H1 (cell line): Measurements from ENCODE around the gene RELL1. TPM values are rescaled to one million over a fixed set of nuclear protein-coding genes. Genes with fewer than 3 reads are reported as not detected.

ENCODE experiments used
- CTCF ChIA-PET: fragments of 300-600 bp; sonication (Branson Sonifier 250); formaldehyde crosslinking; loops from one replicate; lab custom pipeline; 2021; ENCODE audit not compliant: partially characterized antibody; lab: Charles Lee
- POLR2A ChIA-PET: fragments of 300-600 bp; sonication (Branson Sonifier 250); formaldehyde crosslinking; loops from one replicate; lab custom pipeline; 2021; ENCODE audit warnings: inconsistent platforms; ENCODE audit not compliant: partially characterized antibody; lab: Charles Lee
- DNase-seq, 2 experiments: peaks; one replicate each; pipeline versions ENCODE4 v3.0.0 to v3.0.0-alpha.2; 2010 to 2022; ENCODE audit warnings: low spot score in 2 of 2, low read depth in 1 of 2, mixed read lengths in 1 of 2
- FAIRE-seq: peaks from 2 replicates; lab custom pipeline; 2011; peaks lifted over from hg19 to GRCh38; lab: Jason Lieb, UNC
- H2AFZ ChIP-seq: 2 replicates; pipeline ENCODE4 v1.8.1; 2012; ENCODE audit warnings: low read length, inconsistent platforms
- H2AK5ac ChIP-seq: 2 replicates; pipeline ENCODE4 v1.6.1; 2013; ENCODE audit warnings: low read depth, low read length
- H2BK120ac ChIP-seq: replicated peaks from 2 replicates; pipeline ENCODE3; 2013; ENCODE audit warnings: low read depth, low read length, inconsistent platforms
- H2BK12ac ChIP-seq: 2 replicates; pipeline ENCODE4 v1.6.1; 2013; ENCODE audit warnings: low read depth, low read length
- H2BK15ac ChIP-seq: 2 replicates; pipeline ENCODE4 v1.6.1; 2013; ENCODE audit warnings: low read length
- H2BK20ac ChIP-seq: 2 replicates; pipeline ENCODE4 v1.6.1; 2013; ENCODE audit warnings: low read length
- H2BK5ac ChIP-seq: 2 replicates; pipeline ENCODE4 v1.6.1; 2013; ENCODE audit warnings: low read depth, low read length
- H3K14ac ChIP-seq: 2 replicates; pipeline ENCODE4 v1.6.1; 2013; ENCODE audit warnings: inconsistent platforms; ENCODE audit not compliant: insufficient read length
- H3K18ac ChIP-seq: 2 replicates; pipeline ENCODE4 v1.6.1; 2013; ENCODE audit warnings: low read length; ENCODE audit errors: extremely low read depth
- H3K23ac ChIP-seq: 2 replicates; pipeline ENCODE4 v1.6.1; 2013; ENCODE audit warnings: inconsistent platforms; ENCODE audit not compliant: insufficient read length
- H3K23me2 ChIP-seq: 2 replicates; pipeline ENCODE4 v1.6.1; 2013; ENCODE audit warnings: low read depth, low read length
- H3K27ac ChIP-seq: 2 replicates; pipeline ENCODE4 v1.6.1; 2011; ENCODE audit warnings: low read depth, low read length, inconsistent platforms
- H3K27me3 ChIP-seq, 4 experiments: replicated peaks in 1 of 4; 1 replicate in 1 of 4; 2 replicates in 3 of 4; pipeline versions ENCODE4 v1.6.1 to v1.8.1; 2011 to 2013; ENCODE audit warnings: low read length in 3 of 4, mild to moderate bottlenecking in 3 of 4, inconsistent platforms in 2 of 4, mixed read lengths in 2 of 4, moderate library complexity in 1 of 4; ENCODE audit not compliant: control insufficient read depth in 3 of 4, insufficient read depth in 3 of 4; ENCODE audit errors: extremely low read depth in 1 of 4
- H3K36me3 ChIP-seq, 4 experiments: 2 replicates each; pipeline versions ENCODE4 v1.6.1 to v1.8.1; 2011 to 2013; ENCODE audit warnings: mild to moderate bottlenecking in 4 of 4, low read length in 3 of 4, moderate library complexity in 2 of 4, control low read depth in 1 of 4, inconsistent platforms in 1 of 4; ENCODE audit not compliant: insufficient read depth in 4 of 4, control insufficient read depth in 2 of 4
- H3K4ac ChIP-seq: replicated peaks from 2 replicates; pipeline ENCODE3; 2013; ENCODE audit warnings: low read length, low read depth, mixed read lengths, inconsistent platforms; ENCODE audit not compliant: insufficient read length
- H3K4me1 ChIP-seq, 4 experiments: replicated peaks in 1 of 4; 1 replicate in 1 of 4; 2 replicates in 3 of 4; pipeline versions ENCODE4 v1.6.1 to v1.8.1; 2011 to 2013; ENCODE audit warnings: low read length in 3 of 4, inconsistent platforms in 2 of 4, mixed read lengths in 1 of 4; ENCODE audit not compliant: insufficient read depth in 4 of 4, control insufficient read depth in 3 of 4
- H3K4me2 ChIP-seq, 2 experiments: 2 replicates each; pipeline versions ENCODE4 v1.6.1 to v1.8.1; 2011 to 2013; ENCODE audit warnings: low read depth in 2 of 2, low read length in 2 of 2, control low read depth in 1 of 2, inconsistent platforms in 1 of 2, mild to moderate bottlenecking in 1 of 2; ENCODE audit not compliant: insufficient read depth in 1 of 2
- H3K4me3 ChIP-seq, 4 experiments: fragments of 200-600, 300-600 bp in 1 of 4; sonication (generic), shearing (Covaris generic), sonication (Bioruptor Twin) in 1 of 4; 2 replicates each; pipeline versions ENCODE4 v1.5.1 to v1.8.1; 2011 to 2016; ENCODE audit warnings: low read length in 4 of 4, low read depth in 3 of 4, control low read depth in 2 of 4, inconsistent platforms in 2 of 4, mild to moderate bottlenecking in 2 of 4, mixed read lengths in 1 of 4, moderate library complexity in 1 of 4; ENCODE audit not compliant: insufficient read depth in 2 of 4; ENCODE audit errors: extremely low read depth in 1 of 4
- H3K56ac ChIP-seq: replicated peaks from 2 replicates; pipeline ENCODE3; 2013; ENCODE audit warnings: low read depth, mild to moderate bottlenecking, mixed read lengths, low read length, inconsistent platforms; ENCODE audit not compliant: insufficient read length
- H3K79me1 ChIP-seq: 2 replicates; pipeline ENCODE4 v1.6.1; 2013; ENCODE audit warnings: low read depth, low read length, control low read depth
- H3K79me2 ChIP-seq, 2 experiments: 2 replicates each; pipeline versions ENCODE4 v1.6.1 to v1.8.1; 2012 to 2013; ENCODE audit warnings: low read length in 2 of 2, mild to moderate bottlenecking in 2 of 2, inconsistent platforms in 1 of 2; ENCODE audit not compliant: insufficient read depth in 2 of 2, control insufficient read depth in 1 of 2
- H3K9ac ChIP-seq, 4 experiments: replicated peaks in 1 of 4; 1 replicate in 1 of 4; 2 replicates in 3 of 4; pipeline versions ENCODE4 v1.6.1 to v1.8.1; 2011 to 2013; ENCODE audit warnings: low read depth in 3 of 4, low read length in 3 of 4, control low read depth in 2 of 4, mild to moderate bottlenecking in 2 of 4, moderate library complexity in 2 of 4, inconsistent platforms in 1 of 4; ENCODE audit errors: extremely low read depth in 1 of 4
- H3K9me3 ChIP-seq, 2 experiments: 2 replicates each; pipeline versions ENCODE4 v1.6.1 to v1.8.1; 2012 to 2013; ENCODE audit warnings: mild to moderate bottlenecking in 2 of 2, moderate library complexity in 2 of 2, control low read depth in 1 of 2, inconsistent platforms in 1 of 2, low read depth in 1 of 2, low read length in 1 of 2, mixed read lengths in 1 of 2; ENCODE audit not compliant: insufficient read depth in 2 of 2
- H4K20me1 ChIP-seq, 2 experiments: replicated peaks in 1 of 2; 2 replicates each; pipeline versions ENCODE3 to v1.8.1; 2011 to 2013; ENCODE audit warnings: inconsistent platforms in 2 of 2, low read length in 2 of 2, mild to moderate bottlenecking in 1 of 2; ENCODE audit not compliant: insufficient read depth in 2 of 2, control insufficient read depth in 1 of 2
- H4K5ac ChIP-seq: 2 replicates; pipeline ENCODE4 v1.6.1; 2013; ENCODE audit warnings: low read length, low read depth, mixed read lengths, inconsistent platforms; ENCODE audit not compliant: insufficient read length
- H4K8ac ChIP-seq: 2 replicates; pipeline ENCODE4 v1.8.0; 2013; ENCODE audit warnings: mild to moderate bottlenecking, moderate library complexity, low read length, inconsistent platforms; ENCODE audit not compliant: insufficient read depth; ENCODE audit errors: extremely low read depth
- H4K91ac ChIP-seq: replicated peaks from 2 replicates; pipeline ENCODE3; 2013; ENCODE audit warnings: low read length, mixed read lengths, inconsistent platforms; ENCODE audit not compliant: insufficient read length
- E2F6 ChIP-seq: IDR thresholded peaks from 2 replicates; pipeline ENCODE4 v1.6.1; 2012; ENCODE audit warnings: inconsistent platforms
- EGR1 ChIP-seq: IDR thresholded peaks from 2 replicates; pipeline ENCODE4 v1.6.1; 2011; ENCODE audit warnings: low read depth, low read length, borderline replicate concordance
- GTF2F1 ChIP-seq: IDR thresholded peaks from 2 replicates; pipeline ENCODE4 v1.6.1; 2012; ENCODE audit warnings: low read depth, low read length, improper control_type of control experiment, borderline replicate concordance
- HDAC2 ChIP-seq, 2 experiments: fragments of 300-600 bp in 1 of 2; sonication (generic) in 1 of 2; IDR thresholded peaks; 2 replicates each; pipeline ENCODE4 v1.6.1; 2011 to 2012; ENCODE audit warnings: low read depth in 2 of 2, low read length in 2 of 2, mild to moderate bottlenecking in 2 of 2, moderate library complexity in 2 of 2, borderline replicate concordance in 1 of 2, inconsistent platforms in 1 of 2
- POLR2A ChIP-seq, 2 experiments: IDR thresholded peaks; 1 replicate in 1 of 2; 2 replicates in 1 of 2; pipeline ENCODE4 v1.6.1; 2011; ENCODE audit warnings: low read depth in 2 of 2, low read length in 2 of 2, mild to moderate bottlenecking in 2 of 2; ENCODE audit errors: control extremely low read depth in 1 of 2
- POU5F1 ChIP-seq: IDR thresholded peaks from 2 replicates; pipeline ENCODE4 v1.6.1; 2011; ENCODE audit warnings: low read depth, mild to moderate bottlenecking, low read length, moderate library complexity
- RNF2 ChIP-seq: fragments of 200-900, 300-1000 bp; sonication (generic); IDR thresholded peaks from 2 replicates; pipeline ENCODE4 v1.7.1; 2016; ENCODE audit warnings: borderline replicate concordance, low read depth, mild to moderate bottlenecking, antibody characterized with exemption, low read length; ENCODE audit not compliant: poor library complexity, severe bottlenecking; ENCODE audit errors: missing control alignments
- RXRA ChIP-seq: IDR thresholded peaks from 2 replicates; pipeline ENCODE4 v1.6.1; 2011; ENCODE audit warnings: low read depth, mild to moderate bottlenecking, low read length, moderate library complexity; ENCODE audit not compliant: insufficient read depth
- SIRT6 ChIP-seq: IDR thresholded peaks from one replicate; pipeline ENCODE4 v1.7.1; 2012; ENCODE audit warnings: low read length, inconsistent platforms
- SUZ12 ChIP-seq: fragments of 200-600 bp; sonication (generic); IDR thresholded peaks from 2 replicates; pipeline ENCODE4 v1.6.1; 2012; ENCODE audit warnings: mild to moderate bottlenecking, inconsistent platforms, low read length, moderate library complexity, mixed read lengths
- TBP ChIP-seq: IDR thresholded peaks from 2 replicates; pipeline ENCODE4 v1.6.1; 2011; ENCODE audit warnings: low read depth, low read length, improper control_type of control experiment
- WGBS, 2 experiments: shearing (Covaris generic) in 1 of 2; methylation state at CpG; one replicate each; pipeline versions ENCODE4 v1.1.6 to v1.1.7; 2013 to 2015; ENCODE audit warnings: low lambda C conversion rate in 2 of 2, mixed read lengths in 2 of 2, inconsistent platforms in 1 of 2, low coverage in 1 of 2, missing lambda C conversion rate in 1 of 2; ENCODE audit not compliant: insufficient replicate concordance in 2 of 2, insufficient coverage in 1 of 2, insufficient read length in 1 of 2; ENCODE audit errors: extremely low coverage in 1 of 2, missing lambda C conversion rate in 1 of 2; 5-methylcytosine and 5-hydroxymethylcytosine counted together
- polyA plus RNA-seq, 7 experiments: library from polyadenylated mRNA; depleted of rRNA in 3 of 7; stranded (reverse) in 5 of 7; unstranded in 2 of 7; fragments of >200 nt in 5 of 7; fragments of 200-250 nt in 2 of 7; gene quantifications; 1 replicate in 5 of 7; 2 replicates in 1 of 7; 4 replicates in 1 of 7; pipeline versions ENCODE4 v1.2.1 to v1.2.3, GENCODE V29; 2011 to 2013; ENCODE audit warnings: missing spikeins in 2 of 7, mixed read lengths in 2 of 7
- total RNA-seq: library from RNA; stranded (reverse); fragmentation: NEBNext Ultra II Directional; extraction: Animal tissue kit (Norgen Biotek cat#: 25700); gene quantifications from 2 replicates; pipeline ENCODE4 v1.2.1, GENCODE V29; 2021

The RELL1 gene
- total and polyA plus RNA-seq, 2 of the 8 experiments (the other 6 are each of a cell fraction or from before 2014, with no cell fraction given), result 2.1 to 14.1 TPM

GRCh38 chr4:37687194-37687562 lies 1.0 kb upstream of the RELL1 start:
- CTCF ChIA-PET, result interaction anchor here (1.0 to 2.3 kb wide), 3 partner anchors 9 to 115 kb away, joined by 3 to 5 read pairs (median 3); no protein-coding TSS in a partner anchor
- TF ChIP-seq POLR2A (IDR thresholded peaks at IDR 0.05; ENCODE audit: control extremely low read depth in 1 of 2, low read depth in 2 of 2, low read length in 2 of 2), result no peak
- no peak for TF ChIP-seq TBP
- no peak for TF ChIP-seq POU5F1
- TF ChIP-seq RXRA, result no peak
- no peak for TF ChIP-seq HDAC2 (IDR thresholded peaks at IDR 0.05; ENCODE audit: borderline replicate concordance in 1 of 2, low read depth in 2 of 2, low read length in 2 of 2)
- TF ChIP-seq RNF2, result no peak
- no peak for TF ChIP-seq SIRT6
- TF ChIP-seq EGR1, result no peak
- no peak for TF ChIP-seq E2F6
- no peak for TF ChIP-seq GTF2F1
- TF ChIP-seq SUZ12, result no peak

More at GRCh38 chr4:37687194-37687562, 1.0 kb upstream of the RELL1 start:
- no peak overlapping the region for H2BK5ac ChIP-seq
- no peaks in the 10 kb centered on the region for H3K79me2 ChIP-seq
- H3K18ac ChIP-seq, result no peak overlapping the region
- peak overlapping the region; percentile 18; the same call in 1 of the 2 replicates for H2BK12ac ChIP-seq
- H3K23me2 ChIP-seq, result peaks cover 5% of the 10 kb centered on the region; the same call in 1 of the 2 replicates
- no peak overlapping the region for H3K4ac ChIP-seq
- no peak overlapping the region for H4K5ac ChIP-seq
- H4K8ac ChIP-seq, result 0 out of 2 replicates have a peak overlapping the region, but pooled peaks have one; percentile 22
- no peaks in the 10 kb centered on the region for H3K36me3 ChIP-seq
- no peak overlapping the region for H3K27ac ChIP-seq
- no peaks in the 10 kb centered on the region for H3K79me1 ChIP-seq
- H4K91ac ChIP-seq, result no peak overlapping the region
- no peak for FAIRE-seq
- H2AK5ac ChIP-seq, result no peak overlapping the region
- H3K4me1 ChIP-seq, result peaks cover 2 to 12% (median 6%) of the 10 kb centered on the region in 4 experiments; a peak in 5 of 7 replicates
- peaks cover 0 to 13% (median 7%) of the 10 kb centered on the region in 4 experiments; a peak in 5 of 7 replicates for H3K27me3 ChIP-seq
- no peak overlapping the region for H2BK15ac ChIP-seq
- no peak overlapping the region for H3K14ac ChIP-seq
- peak overlapping the region; percentile 50 to 90 (median 72) for H3K4me3 ChIP-seq
- peak overlapping the region in 2 of 4 experiments; percentile 25 to 53; a peak in 2 of 7 replicates for H3K9ac ChIP-seq
- H2AFZ ChIP-seq, result 0 out of 2 replicates have a peak overlapping the region, but pooled peaks have one; percentile 3
- H2BK120ac ChIP-seq, result peak overlapping the region; percentile 24
- peaks cover 0 to 1% of the 10 kb centered on the region in 2 experiments for H4K20me1 ChIP-seq
- WGBS, 2 experiments, result 62% methylated on average over 9 of the region's 9 CpGs; no CpG with 5 or more reads in 1 of the 2 experiments
- POLR2A ChIA-PET, result interaction anchor here (1.0 kb wide), 1 partner anchor 117 kb away, joined by 3 read pairs; no protein-coding TSS in a partner anchor
- H2BK20ac ChIP-seq, result no peak overlapping the region
- H3K4me2 ChIP-seq, result peak overlapping the region; percentile 69 to 83
- no peak overlapping the region for H3K56ac ChIP-seq
- H3K9me3 ChIP-seq, result no peaks in the 10 kb centered on the region
- H3K23ac ChIP-seq, result no peak overlapping the region
- no peak for DNase-seq
